Non-pigmented ciliary epithelial cell (primary cell): ENCODE measurements around the gene SLC38A1.

ENCODE experiments used
- DNase-seq: peaks from one replicate; pipeline ENCODE4 v3.0.0-alpha.2; 2010; ENCODE audit warnings: low read depth

Gene SLC38A1

DNA sequence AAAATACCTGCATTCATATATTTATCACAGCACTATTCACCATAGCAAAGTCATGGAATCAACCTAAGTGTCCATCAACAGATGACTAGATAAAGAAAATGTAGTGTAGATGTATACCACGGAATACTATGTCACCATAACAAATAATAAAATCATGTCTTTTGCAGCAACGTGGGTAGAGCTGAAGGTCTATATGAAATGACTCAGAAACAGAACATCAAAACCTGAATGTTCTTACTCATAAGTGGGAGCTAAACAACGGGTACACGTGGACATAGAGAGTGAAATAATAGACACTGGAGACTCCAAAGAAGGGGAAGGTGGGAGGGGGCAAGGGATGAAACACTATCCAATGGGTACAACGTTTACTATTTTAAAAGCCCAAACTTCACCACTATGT, 37.9 kb downstream of the SLC38A1 start:
- no peak for DNase-seq

GRCh38 chr12:46230306-46230705, 38.5 kb downstream of the SLC38A1 start:
- DNase-seq: no peak

- no peak for DNase-seq
Measured at GRCh38 chr12:46227616-46228015, 41.2 kb downstream of the SLC38A1 start.

GRCh38 chr12:46224386-46224785, 44.5 kb downstream of the SLC38A1 start:
- DNase-seq: no peak

- no peak for DNase-seq
Measured at GRCh38 chr12:46223047-46223446, 45.8 kb downstream of the SLC38A1 start.

DNA sequence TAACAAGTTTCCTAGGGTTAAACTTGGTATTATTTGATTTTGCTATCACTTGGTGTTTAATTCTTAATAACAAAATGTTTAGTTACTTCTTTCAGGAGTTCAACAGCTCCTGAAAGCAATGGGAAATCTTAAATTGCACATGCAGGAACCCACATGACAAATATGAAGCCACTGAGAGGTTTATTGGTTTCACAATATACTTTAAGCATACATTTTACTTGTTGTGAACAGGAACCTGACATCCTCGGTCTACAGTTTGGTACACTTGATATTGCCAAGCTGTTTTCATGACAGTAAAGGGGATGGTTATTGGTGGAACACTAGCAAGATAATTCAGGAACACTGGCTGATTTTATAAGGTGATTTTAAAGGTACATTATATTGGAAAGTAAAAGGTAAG, 46.2 kb downstream of the SLC38A1 start:
- DNase-seq: no peak

DNA sequence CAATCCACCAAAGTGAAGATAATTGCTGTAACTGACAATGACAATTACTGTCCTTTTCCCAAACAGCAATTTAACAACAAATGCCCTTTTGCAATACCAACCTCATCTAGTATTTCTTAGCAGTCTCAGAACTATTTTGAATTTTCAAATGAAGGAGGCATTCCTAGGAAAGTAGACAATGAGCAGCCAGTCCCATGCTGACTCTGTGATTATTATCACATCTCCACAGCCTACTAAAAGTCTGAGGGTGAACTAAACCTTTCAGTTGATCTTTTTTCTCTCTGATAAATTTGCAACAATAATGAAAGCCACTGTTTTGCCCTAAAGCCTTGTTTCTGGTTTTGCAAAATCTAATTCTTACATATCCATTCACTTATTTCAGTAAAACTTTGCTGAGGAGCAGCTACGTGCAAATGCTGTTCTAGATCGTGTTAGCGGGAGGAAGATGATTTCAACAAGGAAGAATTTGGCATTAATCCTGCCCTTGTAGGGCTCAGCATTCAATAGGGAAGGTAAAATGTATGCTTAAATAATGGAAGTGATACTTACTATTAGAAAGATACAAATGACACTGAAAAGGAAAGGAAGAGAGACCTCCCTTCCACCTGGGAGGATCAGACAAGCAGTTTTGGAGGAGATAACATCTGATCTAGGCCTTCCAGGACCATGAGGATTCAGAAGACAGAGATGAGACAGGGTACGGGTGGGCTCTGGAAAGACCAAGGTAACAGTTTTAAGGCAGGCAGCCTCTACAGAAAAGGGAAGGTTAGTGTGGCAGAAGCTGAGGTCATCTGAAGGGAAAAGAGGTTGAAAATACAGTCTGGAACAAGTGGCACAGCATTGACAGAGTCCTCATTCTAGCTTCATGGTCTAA, 47.4 kb downstream of the SLC38A1 start:
- DNase-seq: peak; percentile 40

DNA sequence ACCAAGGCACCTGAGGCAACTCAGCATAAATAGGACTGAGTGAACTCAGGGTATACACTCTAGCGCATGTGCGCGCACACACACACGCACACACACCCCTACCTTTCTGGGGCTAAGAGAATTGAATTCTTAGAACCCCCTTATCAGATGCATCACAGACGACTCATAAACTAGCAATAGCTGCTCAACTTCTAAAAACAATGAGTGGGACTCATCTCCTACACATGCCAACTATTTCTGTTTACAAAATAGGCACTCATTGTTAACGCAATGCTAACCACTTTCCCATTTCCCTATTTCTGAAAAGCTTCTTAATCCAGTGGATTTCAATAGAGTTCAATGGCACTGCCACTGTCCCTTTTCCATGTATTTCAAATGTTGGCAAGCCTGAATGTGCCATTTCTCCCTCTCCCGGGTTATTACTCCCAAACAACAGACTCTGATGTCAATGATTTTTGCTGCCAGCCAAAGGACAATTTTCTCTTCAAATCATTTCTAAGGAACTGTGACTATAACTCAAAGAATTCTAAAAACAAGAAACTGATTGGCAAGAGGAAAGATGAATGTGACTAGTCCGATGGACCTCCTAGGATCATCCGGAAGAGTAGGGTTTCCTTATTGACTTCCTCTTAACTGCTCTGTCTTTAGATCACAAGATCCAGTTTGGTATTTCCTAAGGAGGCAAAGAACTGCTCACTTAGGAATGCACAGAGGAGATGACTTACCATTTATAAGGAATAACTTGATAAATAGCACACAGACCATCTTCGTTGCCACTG, 48.8 kb downstream of the SLC38A1 start:
- DNase-seq: peak; percentile 84

GRCh38 chr12:46219132-46219876, 49.5 kb downstream of the SLC38A1 start:
- no peak for DNase-seq

GRCh38 chr12:46218322-46219095, 50.3 kb downstream of the SLC38A1 start:
- no peak for DNase-seq

GRCh38 chr12:46217541-46218321, 51.1 kb downstream of the SLC38A1 start:
- DNase-seq: no peak

- no peak for DNase-seq
Measured at GRCh38 chr12:46214668-46215436, 54.0 kb downstream of the SLC38A1 start.

DNA sequence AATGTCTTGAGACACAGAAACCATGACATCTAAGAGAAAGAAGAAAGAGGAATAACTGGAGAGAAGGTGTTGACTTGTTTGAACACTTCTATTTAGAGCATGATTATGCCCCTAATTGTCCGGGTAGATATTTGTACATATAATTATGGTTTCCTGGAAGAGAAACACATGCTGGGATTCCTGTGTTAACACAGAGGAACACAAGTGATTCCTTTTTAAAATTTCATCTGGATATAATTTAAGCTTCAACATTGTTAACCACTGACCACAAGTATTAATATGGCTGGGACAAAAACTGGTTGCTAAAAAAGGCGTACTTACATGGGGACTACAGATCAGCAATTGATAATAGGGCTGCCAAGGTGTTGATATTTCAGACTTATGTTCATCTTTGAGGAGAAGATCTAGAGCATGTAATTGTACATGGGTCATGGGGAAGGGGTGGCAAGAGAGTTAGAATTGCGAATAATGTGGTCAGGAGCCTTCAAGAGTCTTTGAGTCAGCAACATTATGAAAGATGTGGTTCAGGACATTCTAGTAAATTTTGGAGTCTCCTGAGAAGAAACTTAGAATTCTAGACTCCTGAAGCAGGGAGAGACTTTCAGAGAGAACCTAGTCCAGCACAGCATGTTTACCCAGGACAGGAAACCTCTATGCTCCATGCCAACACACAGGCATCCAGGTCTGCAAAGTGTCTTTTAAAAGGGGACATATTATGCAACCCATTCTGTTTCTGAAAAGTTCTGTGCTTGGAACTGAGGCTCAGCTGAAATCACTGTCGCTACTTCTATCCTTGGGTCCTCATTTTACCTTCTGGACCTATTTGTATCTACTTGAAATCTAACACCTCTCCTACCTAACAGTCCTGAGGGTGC, 56.5 kb downstream of the SLC38A1 start:
- no peak for DNase-seq

GRCh38 chr12:46210873-46211439, 57.9 kb downstream of the SLC38A1 start:
- no peak for DNase-seq

DNA sequence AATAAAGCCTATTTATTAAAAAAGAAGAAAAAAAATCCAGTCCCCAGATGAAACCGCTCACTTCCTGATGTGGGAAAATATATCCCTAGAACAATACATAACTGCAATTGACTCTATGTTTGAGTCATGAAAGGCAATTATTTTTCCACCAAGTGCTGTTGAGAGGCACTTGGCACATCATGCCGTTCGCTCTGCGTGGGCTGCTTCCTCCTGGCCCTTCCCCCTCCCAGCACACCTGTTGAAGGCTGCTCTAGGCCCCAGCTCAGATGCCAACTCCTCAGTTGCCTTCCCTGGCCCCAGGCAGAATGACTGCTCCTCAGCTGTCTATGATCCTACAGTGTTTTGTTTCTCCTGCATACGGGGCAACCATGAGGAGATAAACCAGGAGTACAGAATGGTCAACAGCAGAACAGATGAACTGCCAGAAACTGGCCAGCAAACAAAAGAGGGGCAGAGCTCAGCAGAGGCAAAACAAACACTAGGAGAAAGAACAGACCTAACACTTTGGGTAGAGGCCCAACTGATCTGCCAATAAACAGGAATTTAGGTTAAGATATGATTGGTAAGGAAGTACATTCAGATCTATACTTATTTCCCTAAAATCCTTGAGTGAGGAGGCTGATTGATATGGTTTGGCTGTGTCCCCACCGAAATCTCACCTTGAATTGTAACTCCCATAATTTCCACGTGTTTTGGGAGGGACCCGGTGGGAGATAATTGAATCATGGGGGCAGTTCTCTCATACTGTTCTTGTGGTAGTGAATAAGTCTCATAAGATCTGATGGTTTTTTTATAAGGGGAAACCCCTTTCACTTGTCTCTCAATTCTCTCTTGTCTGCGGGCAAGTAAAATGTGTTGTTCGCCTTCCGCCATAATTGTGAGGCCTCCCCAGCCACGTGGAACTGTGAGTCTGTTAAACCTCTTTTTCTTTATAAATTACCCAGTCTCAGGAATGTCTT, 58.6 kb downstream of the SLC38A1 start:
- DNase-seq: no peak

DNA sequence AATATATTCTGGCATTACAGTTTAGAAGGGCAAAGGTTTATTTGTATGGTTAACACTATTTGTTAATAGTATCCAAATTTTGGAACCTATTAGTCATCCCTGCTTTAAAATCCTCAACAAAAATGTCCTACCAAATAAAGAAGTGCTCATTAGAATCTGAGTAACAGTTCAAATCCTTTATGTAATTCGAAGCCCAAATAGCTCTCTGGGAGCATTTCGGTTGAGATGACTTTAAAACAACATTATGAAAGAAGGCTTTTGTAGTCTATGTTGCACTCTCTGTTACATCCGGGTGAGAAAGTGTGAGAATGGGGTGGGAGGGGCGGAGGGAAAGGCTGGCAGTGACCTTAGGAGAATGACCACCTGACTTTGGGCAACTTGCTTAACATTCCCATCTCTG, 59.7 kb downstream of the SLC38A1 start:
- DNase-seq: no peak

DNA sequence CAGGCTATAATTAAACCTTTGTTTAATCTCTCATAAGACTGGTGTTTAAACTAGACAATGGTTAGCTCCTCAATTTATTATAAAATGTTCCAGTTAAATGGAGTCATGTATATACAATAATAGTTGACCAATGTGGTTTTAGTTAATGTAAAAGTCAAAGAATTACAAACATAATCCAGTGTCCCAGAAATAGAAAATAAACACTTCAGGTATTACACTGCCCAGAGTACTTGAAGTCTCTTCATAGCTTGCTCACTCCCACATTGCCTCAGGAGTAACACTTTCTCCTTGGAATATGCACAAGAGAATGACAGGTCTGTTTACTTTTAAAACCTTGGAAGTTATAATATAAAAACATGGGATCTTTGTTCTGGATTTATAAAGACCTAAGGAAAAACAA, 60.5 kb downstream of the SLC38A1 start:
- no peak for DNase-seq

- DNase-seq: no peak
Measured at GRCh38 chr12:46207644-46208043, 61.2 kb downstream of the SLC38A1 start.
